Upper lobe of left lung (tissue), 4 donors: ENCODE measurements around the gene GABBR2.

Source experiments
- POLR2A ChIP-seq, 4 donors: fragments of 450-650 bp; IDR thresholded peaks; one replicate each; pipeline ENCODE4 v1.5.1; 2016 to 2017; ENCODE audit warnings: antibody characterized with exemption in 4 of 4, mild to moderate bottlenecking in 2 of 4
- TF ChIP-seq, protein P1 (sequence below), 6 experiments: fragments of 450-650 bp in 4 of 6; fragments of 200-600 bp in 2 of 6; sonication (generic) in 2 of 6; IDR thresholded peaks; one replicate each; pipeline ENCODE4 v1.5.1; 2016 to 2019; ENCODE audit warnings: antibody characterized with exemption in 6 of 6

DNA sequence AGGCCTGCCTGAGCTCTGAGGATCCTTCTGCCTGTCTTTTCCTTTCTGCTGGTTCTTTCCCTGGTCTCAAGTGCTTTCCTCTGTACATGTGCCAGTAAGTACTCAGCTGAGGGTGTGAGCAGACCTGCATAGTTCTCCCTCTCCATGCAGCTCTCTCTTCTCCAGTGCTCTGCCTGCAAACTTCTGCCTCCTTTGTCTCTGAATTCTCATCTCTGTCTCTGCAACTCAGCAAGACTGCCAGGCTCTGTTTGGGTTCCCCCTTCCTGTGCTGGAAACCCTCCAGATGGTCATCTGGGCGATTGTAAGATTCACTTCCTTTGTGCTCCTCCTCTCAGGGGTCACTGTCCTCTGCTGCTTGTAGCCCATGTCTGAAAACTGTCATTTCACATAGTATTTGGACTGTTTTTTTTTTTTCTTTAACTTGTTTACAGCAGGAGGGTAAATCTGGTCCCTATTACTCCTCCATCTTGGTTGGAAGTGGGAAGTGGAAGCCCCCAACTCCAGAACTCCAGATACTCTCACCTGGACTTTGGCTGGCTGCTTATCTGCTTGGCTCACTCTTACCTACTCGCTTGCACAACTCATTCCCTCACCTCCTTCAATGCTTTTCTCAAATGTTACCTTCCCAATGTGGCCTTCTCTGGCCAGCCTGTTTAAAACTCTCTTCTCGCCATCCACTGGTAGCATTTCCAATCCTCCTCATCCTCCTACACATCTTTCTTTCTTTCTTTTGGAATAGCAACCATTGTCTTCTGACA lies 278.0 kb downstream of the GABBR2 start:
- TF ChIP-seq, protein P1, sequence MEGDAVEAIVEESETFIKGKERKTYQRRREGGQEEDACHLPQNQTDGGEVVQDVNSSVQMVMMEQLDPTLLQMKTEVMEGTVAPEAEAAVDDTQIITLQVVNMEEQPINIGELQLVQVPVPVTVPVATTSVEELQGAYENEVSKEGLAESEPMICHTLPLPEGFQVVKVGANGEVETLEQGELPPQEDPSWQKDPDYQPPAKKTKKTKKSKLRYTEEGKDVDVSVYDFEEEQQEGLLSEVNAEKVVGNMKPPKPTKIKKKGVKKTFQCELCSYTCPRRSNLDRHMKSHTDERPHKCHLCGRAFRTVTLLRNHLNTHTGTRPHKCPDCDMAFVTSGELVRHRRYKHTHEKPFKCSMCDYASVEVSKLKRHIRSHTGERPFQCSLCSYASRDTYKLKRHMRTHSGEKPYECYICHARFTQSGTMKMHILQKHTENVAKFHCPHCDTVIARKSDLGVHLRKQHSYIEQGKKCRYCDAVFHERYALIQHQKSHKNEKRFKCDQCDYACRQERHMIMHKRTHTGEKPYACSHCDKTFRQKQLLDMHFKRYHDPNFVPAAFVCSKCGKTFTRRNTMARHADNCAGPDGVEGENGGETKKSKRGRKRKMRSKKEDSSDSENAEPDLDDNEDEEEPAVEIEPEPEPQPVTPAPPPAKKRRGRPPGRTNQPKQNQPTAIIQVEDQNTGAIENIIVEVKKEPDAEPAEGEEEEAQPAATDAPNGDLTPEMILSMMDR (IDR thresholded peaks at IDR 0.05): no peak
- TF ChIP-seq POLR2A (IDR thresholded peaks at IDR 0.05): no peak
